ENCODE results near the gene STK4. TPM values are rescaled to one million over a fixed set of nuclear protein-coding genes. Genes with fewer than 3 reads are reported as not detected.

Gene STK4
- total RNA-seq, 1 donor from 2014 or later: 149 TPM

DNA sequence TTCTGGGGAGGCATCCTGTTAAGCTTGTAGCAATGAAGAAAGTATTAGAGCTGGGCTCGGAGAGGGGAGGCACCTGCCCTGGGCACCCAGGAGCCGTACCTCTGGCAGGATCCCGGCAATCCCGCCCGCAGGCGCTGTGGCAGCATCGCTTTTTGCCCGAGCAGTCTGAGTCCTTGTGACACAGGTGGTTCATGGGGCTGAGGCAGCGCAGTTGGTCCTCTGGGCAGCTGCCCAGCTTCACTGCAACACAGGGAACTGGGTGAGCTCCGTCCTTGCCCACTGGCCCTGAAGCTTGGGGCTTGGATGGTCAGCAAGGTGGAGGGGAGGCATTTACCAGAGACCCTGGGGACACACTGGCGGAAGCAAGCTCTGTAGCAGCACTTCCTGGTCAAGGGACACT lies 144.0 kb downstream of the STK4 start:
- no peaks in the 10 kb centered on the region for H3K4me1 Mint-ChIP-seq (ENCODE audit: low read depth)
- no peaks in the 10 kb centered on the region for H3K9me3 Mint-ChIP-seq
- H3K27ac Mint-ChIP-seq: no peak overlapping the region
- intact Hi-C loops (cut with micrococcal nuclease): no loop called here
- DNase-seq (ENCODE audit: low spot score): no peak
- no peak overlapping the region for H3K4me3 Mint-ChIP-seq
- peaks cover 8% of the 10 kb centered on the region for H3K27me3 Mint-ChIP-seq (ENCODE audit: insufficient read depth)
- H3K36me3 Mint-ChIP-seq (ENCODE audit: low read depth): no peaks in the 10 kb centered on the region

DNA sequence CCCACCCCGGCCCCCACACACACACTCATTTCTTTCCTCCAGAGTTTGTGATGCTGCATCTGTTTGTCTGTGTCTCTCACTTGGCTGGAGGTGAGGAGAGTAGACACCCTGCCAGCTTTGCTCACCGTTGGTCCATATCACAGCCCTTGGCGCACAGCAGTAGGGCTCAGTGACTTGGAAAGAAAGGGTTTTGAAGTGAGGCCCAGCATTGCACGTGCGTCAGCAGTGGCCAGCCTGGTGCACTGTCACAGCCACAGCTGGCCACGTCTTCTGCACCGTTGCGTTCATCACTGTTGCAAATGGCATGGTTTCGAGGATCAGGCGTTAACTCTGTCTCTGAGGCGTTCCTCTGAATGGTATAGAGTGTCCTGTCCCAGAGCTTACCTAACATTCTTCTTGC lies 145.0 kb downstream of the STK4 start:
- no peak for DNase-seq (ENCODE audit: low spot score)
- Mint-ChIP-seq H3K4me1 (ENCODE audit: low read depth) (no peaks in the 10 kb centered on the region), H3K27me3 (ENCODE audit: insufficient read depth) (peaks cover 6% of the 10 kb centered on the region), H3K27ac (no peak overlapping the region), H3K9me3 (no peaks in the 10 kb centered on the region), H3K4me3 (no peak overlapping the region), H3K36me3 (ENCODE audit: low read depth) (no peaks in the 10 kb centered on the region)
- intact Hi-C loops (cut with micrococcal nuclease): no loop called here

DNA sequence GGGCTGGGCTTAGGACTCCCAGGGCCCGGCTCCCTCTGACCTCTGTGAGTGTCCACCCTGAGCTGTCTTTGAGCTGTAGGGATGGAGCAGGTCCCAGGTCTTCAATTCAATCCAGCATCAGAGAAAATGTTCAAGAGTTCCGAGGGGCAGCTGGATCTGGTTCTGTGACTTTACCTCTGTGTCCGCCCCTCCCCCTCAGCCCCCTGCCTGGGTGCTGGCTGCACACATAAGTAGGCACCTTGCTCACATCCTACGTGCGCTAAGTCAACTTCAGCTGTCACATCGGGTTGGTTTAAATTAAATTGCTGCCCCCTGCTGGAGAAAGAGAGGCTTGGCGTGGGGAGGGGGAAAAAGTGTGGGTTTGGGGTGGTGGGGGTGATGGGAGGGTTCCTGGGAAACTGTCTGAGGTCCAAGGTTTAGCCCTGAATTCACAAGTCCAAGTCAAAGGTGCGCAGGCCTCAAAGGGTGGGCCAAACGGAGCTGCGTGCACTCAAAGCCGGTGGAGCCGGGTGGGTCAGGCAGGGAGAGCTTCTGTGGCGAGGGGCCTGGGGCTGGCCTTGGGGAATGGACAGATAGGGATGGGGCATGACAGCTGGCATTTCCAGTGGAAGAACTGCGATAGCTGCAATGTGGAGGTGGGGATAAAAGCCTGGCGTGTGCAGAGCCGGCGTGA lies 145.6 kb downstream of the STK4 start:
- intact Hi-C loops (cut with micrococcal nuclease): no loop called here
- Mint-ChIP-seq H3K27ac (no peak overlapping the region), H3K27me3 (ENCODE audit: insufficient read depth) (peaks cover 4% of the 10 kb centered on the region), H3K4me1 (ENCODE audit: low read depth) (no peaks in the 10 kb centered on the region), H3K36me3 (ENCODE audit: low read depth) (no peaks in the 10 kb centered on the region), H3K4me3 (no peak overlapping the region), H3K9me3 (no peaks in the 10 kb centered on the region)
- no peak for DNase-seq (ENCODE audit: low spot score)

DNA sequence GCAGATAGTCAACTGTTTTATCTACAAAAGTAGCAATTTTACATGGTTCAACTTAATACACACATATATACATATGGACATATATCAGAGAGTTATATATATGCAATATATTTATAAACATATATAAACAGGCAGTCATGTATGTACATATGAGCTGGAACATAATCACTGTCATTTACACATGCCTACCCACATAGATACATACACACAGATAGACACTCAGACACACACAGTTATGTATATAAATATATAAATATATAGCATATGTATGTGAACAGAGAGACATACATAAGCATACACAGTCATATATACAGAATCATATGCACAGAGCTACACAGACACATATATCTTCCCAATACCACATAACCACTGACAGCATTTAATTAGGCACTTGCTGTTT lies 146.4 kb downstream of the STK4 start:
- Mint-ChIP-seq H3K4me1 (ENCODE audit: low read depth) (no peaks in the 10 kb centered on the region), H3K4me3 (no peak overlapping the region), H3K9me3 (no peaks in the 10 kb centered on the region), H3K36me3 (ENCODE audit: low read depth) (no peaks in the 10 kb centered on the region), H3K27me3 (ENCODE audit: insufficient read depth) (peaks cover 9% of the 10 kb centered on the region), H3K27ac (no peak overlapping the region)
- intact Hi-C loops (cut with micrococcal nuclease): no loop called here
- no peak for DNase-seq (ENCODE audit: low spot score)

DNA sequence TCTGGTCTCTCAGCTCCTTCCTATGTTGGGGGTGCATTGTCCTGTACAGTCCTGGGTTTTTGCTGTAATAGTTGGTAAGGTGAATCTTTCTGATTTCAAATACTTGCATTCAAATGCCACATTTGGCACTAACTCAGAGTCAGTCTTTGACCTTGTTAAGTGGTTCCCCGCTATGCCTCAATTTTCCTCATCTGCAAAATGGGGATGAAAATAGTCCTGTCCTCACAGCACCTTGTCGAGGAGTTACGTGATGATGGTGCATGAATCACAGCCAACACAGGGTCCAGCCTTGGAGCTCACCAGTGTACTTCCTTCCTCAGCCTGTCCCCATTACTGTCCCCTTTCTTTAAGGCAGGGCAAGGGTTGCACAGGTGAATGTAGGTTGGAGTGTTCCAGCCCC lies 147.6 kb downstream of the STK4 start:
- H3K4me3 Mint-ChIP-seq: no peak overlapping the region
- no peaks in the 10 kb centered on the region for H3K9me3 Mint-ChIP-seq
- no peak for DNase-seq (ENCODE audit: low spot score)
- no peaks in the 10 kb centered on the region for H3K4me1 Mint-ChIP-seq (ENCODE audit: low read depth)
- intact Hi-C loops (cut with micrococcal nuclease): no loop called here
- peaks cover 9% of the 10 kb centered on the region for H3K27me3 Mint-ChIP-seq (ENCODE audit: insufficient read depth)
- H3K36me3 Mint-ChIP-seq (ENCODE audit: low read depth): no peaks in the 10 kb centered on the region
- no peak overlapping the region for H3K27ac Mint-ChIP-seq

DNA sequence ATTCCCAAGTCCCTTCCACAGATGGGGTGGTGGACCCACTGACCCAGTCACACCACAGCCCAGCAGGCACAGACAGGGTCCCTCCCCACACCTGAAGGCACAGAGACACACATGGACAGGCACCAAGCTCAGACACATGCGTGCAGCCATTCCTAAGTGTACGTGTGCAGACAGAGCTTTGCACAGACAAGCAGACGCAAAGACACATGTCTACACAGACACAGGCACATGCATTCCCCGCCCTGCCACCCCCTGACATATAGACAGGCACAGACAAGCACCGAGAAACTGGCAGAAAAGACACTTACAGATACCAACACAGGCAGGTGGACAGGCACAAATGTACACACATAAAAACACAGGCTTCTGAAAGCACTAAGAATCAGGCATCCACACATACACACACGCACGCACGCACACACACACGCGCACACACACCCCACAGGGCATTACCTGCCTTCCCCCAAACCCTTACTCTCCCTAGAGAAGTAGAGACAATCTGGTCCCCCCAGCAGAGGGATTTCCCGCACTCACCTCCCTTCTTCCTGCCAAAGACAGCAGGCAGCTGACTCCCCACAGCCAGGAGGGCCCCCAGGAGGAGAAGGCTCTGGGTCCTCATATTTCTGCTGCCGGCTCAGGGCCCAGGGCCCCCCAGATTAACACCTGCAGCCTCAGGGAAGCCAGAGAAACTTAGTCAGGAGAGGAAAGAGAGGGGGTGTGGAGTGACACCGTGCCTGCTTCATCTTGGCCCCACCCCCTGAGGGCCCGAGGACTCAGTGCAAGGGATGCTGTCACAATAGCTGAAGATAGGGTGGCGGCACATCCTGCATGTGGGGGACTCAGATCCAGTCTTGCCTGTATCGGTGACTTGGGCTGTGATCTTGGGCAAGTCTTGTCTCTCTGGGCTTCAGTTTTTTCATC lies 148.4 kb downstream of the STK4 start, which contains the start of gene WFDC5:
Gene WFDC5 (minus strand): TSS at position 710 of the 921 bp plus-strand sequence. CDS start 91 bp downstream, at position 619.
- H3K4me3 Mint-ChIP-seq: no peak within 1 kb of the TSS
- H3K27ac Mint-ChIP-seq: no peak within 1 kb of the TSS
- intact Hi-C loops (cut with micrococcal nuclease): no loop called here
- no peaks in the 10 kb centered on the region for H3K36me3 Mint-ChIP-seq (ENCODE audit: low read depth)
- peaks cover 13% of the 10 kb centered on the region for H3K27me3 Mint-ChIP-seq (ENCODE audit: insufficient read depth)
- no peaks in the 10 kb centered on the region for H3K9me3 Mint-ChIP-seq
- H3K4me1 Mint-ChIP-seq (ENCODE audit: low read depth): no peaks in the 10 kb centered on the region
- DNase-seq (ENCODE audit: low spot score): no peak

DNA sequence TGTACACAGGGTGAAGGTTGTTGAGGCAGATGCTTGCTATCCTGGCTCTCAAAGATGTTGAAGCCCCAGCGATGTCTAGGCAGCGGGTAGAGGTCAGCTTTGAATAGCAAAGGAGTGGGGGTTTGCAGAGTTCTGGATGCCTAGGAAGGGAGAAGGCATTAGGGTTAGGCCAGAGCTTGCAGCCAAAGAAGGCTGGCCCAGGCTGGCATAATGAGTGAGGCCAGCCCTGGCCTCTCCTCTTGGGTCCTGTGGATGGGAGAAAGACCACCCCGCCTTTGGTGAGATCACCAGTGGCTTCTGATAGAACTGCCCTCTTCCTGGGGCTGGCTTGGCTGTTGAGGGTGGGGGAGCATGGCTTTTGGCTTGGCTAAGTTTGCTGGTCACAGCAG lies 149.1 kb downstream of the STK4 start:
- Mint-ChIP-seq H3K27ac (no peak overlapping the region), H3K9me3 (no peaks in the 10 kb centered on the region), H3K27me3 (ENCODE audit: insufficient read depth) (peaks cover 16% of the 10 kb centered on the region), H3K4me1 (ENCODE audit: low read depth) (no peaks in the 10 kb centered on the region), H3K36me3 (ENCODE audit: low read depth) (no peaks in the 10 kb centered on the region), H3K4me3 (no peak overlapping the region)
- DNase-seq (ENCODE audit: low spot score): no peak
- intact Hi-C loops (cut with micrococcal nuclease): no loop called here

DNA sequence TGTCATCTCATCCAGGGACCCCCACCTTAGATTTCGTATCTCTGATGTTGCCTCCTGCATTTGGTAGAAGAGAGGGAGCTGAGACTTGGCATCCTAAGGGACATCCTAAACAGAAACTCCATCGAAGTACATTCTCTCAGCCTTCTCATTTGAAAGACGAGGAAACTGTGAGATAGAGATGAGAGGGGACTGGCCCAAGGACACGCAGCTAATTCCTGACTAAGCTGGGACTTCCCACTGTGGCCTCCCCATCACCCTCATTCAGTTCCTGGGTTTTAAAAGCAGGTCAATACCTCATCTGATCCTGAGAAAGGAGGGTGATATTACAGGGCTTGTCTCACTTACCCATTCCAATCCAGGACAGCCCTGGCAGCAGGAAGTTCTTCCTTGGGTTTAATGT lies 149.5 kb downstream of the STK4 start:
- no peaks in the 10 kb centered on the region for H3K4me1 Mint-ChIP-seq (ENCODE audit: low read depth)
- intact Hi-C loops (cut with micrococcal nuclease): no loop called here
- no peak for DNase-seq (ENCODE audit: low spot score)
- H3K4me3 Mint-ChIP-seq: no peak overlapping the region
- H3K36me3 Mint-ChIP-seq (ENCODE audit: low read depth): no peaks in the 10 kb centered on the region
- H3K27ac Mint-ChIP-seq: no peak overlapping the region
- H3K27me3 Mint-ChIP-seq (ENCODE audit: insufficient read depth): peaks cover 16% of the 10 kb centered on the region
- H3K9me3 Mint-ChIP-seq: no peaks in the 10 kb centered on the region

DNA sequence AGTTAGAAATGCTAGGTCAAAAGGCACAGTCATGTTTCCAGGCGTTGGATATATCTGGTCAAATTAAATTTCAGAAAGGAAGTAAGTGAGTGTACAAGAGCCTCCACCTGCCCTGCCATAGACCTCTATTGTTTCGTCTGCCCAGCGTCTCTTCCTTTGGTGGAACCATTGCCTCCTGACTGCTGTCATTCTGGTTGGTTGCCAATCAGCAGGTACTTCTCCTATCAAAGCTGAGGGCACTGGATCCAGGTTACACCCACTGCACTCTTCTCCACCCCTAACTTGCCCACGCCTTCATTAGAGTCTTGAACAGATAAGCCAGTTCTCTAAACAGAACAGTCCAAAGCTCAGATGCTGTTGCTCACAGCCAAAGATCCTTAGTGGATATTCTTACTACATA lies 151.3 kb downstream of the STK4 start:
- no peaks in the 10 kb centered on the region for H3K9me3 Mint-ChIP-seq
- intact Hi-C loops (cut with micrococcal nuclease): no loop called here
- H3K36me3 Mint-ChIP-seq (ENCODE audit: low read depth): no peaks in the 10 kb centered on the region
- H3K4me3 Mint-ChIP-seq: no peak overlapping the region
- peaks cover 19% of the 10 kb centered on the region for H3K27me3 Mint-ChIP-seq (ENCODE audit: insufficient read depth)
- H3K27ac Mint-ChIP-seq: no peak overlapping the region
- no peaks in the 10 kb centered on the region for H3K4me1 Mint-ChIP-seq (ENCODE audit: low read depth)
- DNase-seq (ENCODE audit: low spot score): no peak

DNA sequence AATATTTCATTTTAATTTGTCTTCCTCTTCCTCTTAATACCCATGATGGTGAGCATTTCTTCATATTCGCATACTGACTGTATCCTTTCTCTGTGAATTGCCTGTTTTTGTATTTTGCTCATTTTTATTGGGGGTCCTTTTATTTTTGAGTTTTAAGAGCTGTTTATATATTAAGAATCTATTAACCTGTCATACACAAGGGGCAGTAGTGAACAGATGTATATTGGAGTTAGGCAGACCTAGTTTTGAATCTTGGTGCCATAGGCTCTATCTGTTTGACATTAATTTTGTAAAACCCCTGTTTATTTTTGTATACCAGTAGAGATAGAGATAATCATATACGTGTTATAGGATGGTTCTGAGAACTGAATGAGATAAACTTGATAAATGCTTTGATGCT lies 151.7 kb downstream of the STK4 start:
- Mint-ChIP-seq H3K4me3 (no peak overlapping the region), H3K4me1 (ENCODE audit: low read depth) (no peaks in the 10 kb centered on the region), H3K27ac (no peak overlapping the region), H3K27me3 (ENCODE audit: insufficient read depth) (peaks cover 20% of the 10 kb centered on the region), H3K36me3 (ENCODE audit: low read depth) (no peaks in the 10 kb centered on the region), H3K9me3 (no peaks in the 10 kb centered on the region)
- no peak for DNase-seq (ENCODE audit: low spot score)
- intact Hi-C loops (cut with micrococcal nuclease): no loop called here

DNA sequence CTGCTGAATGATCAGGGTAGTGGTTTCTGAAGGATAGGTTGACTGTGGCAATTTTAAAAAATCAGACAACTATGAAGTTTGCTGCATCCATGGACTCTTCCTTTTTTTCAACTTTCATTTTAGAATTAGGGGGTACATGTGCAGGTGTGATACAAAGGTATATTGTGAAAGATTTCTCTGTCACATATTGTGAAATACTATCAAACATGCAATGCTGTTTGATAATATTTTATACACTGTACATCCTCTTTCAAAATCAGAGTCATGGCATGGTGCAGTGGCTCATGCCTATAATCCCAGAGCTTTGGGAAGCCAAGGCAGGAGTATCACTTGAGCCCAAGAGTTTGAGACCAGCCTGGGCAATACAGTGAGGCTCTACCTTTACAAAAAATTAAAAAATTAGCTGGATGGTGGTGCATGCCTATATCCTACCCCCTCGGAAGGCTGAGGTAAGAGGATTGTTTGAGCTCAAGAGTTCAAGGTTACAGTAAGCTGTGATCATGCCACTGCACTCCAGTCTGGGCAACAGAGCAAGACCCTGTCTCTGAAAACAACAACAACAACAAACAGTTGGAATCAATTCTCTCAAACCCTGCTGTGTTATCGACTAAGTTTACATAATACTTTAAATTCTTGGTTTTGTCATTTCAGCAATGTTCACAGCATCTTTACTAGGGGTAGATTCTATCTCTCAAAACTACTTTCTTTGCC lies 153.4 kb downstream of the STK4 start:
- no peak overlapping the region for H3K4me3 Mint-ChIP-seq
- no peaks in the 10 kb centered on the region for H3K4me1 Mint-ChIP-seq (ENCODE audit: low read depth)
- H3K9me3 Mint-ChIP-seq: no peaks in the 10 kb centered on the region
- H3K36me3 Mint-ChIP-seq (ENCODE audit: low read depth): no peaks in the 10 kb centered on the region
- DNase-seq (ENCODE audit: low spot score): no peak
- no peak overlapping the region for H3K27ac Mint-ChIP-seq
- peaks cover 23% of the 10 kb centered on the region for H3K27me3 Mint-ChIP-seq (ENCODE audit: insufficient read depth)
- intact Hi-C loops (cut with micrococcal nuclease): no loop called here

DNA sequence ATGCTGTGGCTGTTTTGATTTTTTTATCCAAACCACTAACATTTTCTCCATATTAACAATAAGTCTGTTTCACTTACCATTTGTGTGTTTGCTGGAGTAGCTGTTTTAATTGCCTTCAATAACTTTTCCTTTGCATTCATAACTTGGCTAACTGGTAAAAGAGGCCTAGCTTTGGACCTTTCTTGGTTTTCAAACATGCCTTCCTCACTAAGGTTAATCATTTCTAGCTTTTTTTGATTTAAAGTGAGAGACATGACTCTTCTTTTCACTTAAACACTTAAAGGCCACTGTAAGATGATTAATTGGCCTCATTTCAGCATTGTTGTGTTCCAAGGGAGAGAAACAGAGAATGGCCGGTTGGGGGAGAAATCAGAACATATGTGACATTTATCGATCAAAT lies 155.1 kb downstream of the STK4 start:
- no peaks in the 10 kb centered on the region for H3K36me3 Mint-ChIP-seq (ENCODE audit: low read depth)
- H3K27ac Mint-ChIP-seq: no peak overlapping the region
- intact Hi-C loops (cut with micrococcal nuclease): no loop called here
- no peaks in the 10 kb centered on the region for H3K9me3 Mint-ChIP-seq
- H3K27me3 Mint-ChIP-seq (ENCODE audit: insufficient read depth): peaks cover 33% of the 10 kb centered on the region
- no peak for DNase-seq (ENCODE audit: low spot score)
- no peaks in the 10 kb centered on the region for H3K4me1 Mint-ChIP-seq (ENCODE audit: low read depth)
- H3K4me3 Mint-ChIP-seq: no peak overlapping the region

DNA sequence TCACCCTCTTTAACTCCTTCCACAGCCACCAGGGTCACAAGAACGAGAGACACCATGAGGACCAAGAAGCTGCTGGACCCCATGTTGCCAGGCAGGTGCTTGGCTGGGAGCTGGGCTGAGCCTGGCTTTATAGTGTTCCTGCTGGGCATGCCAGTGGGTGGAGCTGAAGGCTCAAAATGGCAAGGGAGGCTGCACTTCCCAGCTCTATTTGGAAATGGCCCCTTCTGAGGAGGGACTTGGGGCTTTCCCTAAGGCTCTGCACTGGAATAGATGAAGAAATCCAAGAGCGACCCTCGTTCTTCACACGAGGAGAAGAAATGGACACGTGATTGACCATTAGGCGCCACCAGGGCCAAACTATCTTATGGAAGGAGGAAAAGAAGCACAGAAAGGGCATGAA lies 158.1 kb downstream of the STK4 start, which contains the start of gene WFDC12:
Gene WFDC12 (minus strand): TSS at position 101 of the 400 bp plus-strand sequence. CDS start 18 bp downstream, at position 83.
- Mint-ChIP-seq H3K4me3 (no peak within 1 kb of the TSS), H3K4me1 (ENCODE audit: low read depth) (no peaks in the 10 kb centered on the region), H3K27ac (no peak within 1 kb of the TSS), H3K27me3 (ENCODE audit: insufficient read depth) (peaks cover 35% of the 10 kb centered on the region), H3K9me3 (no peaks in the 10 kb centered on the region), H3K36me3 (ENCODE audit: low read depth) (no peaks in the 10 kb centered on the region)
- no peak for DNase-seq (ENCODE audit: low spot score)
- intact Hi-C loops (cut with micrococcal nuclease): no loop called here

Data from activated T-helper 1 cell treated with anti-CD3 and anti-CD28 coated beads, Interleukin-12 subunit alpha, Interleukin-12 subunit beta, Interleukin-2, Interleukin-4 antibody, amounts not matched to agents 30 ng/mL and 10 ng/mL and 1 ng/mL, durations not matched to agents 14 hours and 24 hours and 36 hours (primary cell).